Smooth muscle cell (in vitro differentiated cells): ENCODE results near the gene SLFN12L. TPM values are rescaled to one million over a fixed set of nuclear protein-coding genes. Genes with fewer than 3 reads are reported as not detected.
A peak's percentile ranks its signal among the peaks of the same experiment; 100 is the strongest.

Experiments
- DNase-seq: peaks from one replicate; lab custom pipeline; 2025; ENCODE audit not compliant: unreplicated experiment; lab: John Stamatoyannopoulos, UW
- H2AFZ ChIP-seq: fragments of 200-600 bp; sonication (generic); 2 replicates; pipeline ENCODE4 v1.6.0; 2016; ENCODE audit warnings: antibody characterized with exemption, low read depth, mild to moderate bottlenecking
- H3F3A ChIP-seq: fragments of 200-600 bp; sonication (generic); 2 replicates; pipeline ENCODE4 v1.6.0; 2017; ENCODE audit warnings: antibody characterized with exemption, low read depth
- H3K27ac ChIP-seq: fragments of 200-600 bp; sonication (generic); 2 replicates; pipeline ENCODE4 v1.5.1; 2016; ENCODE audit warnings: low read depth, mild to moderate bottlenecking
- H3K27me3 ChIP-seq: fragments of 200-600 bp; sonication (generic); 2 replicates; pipeline ENCODE4 v1.6.1; 2016; ENCODE audit warnings: low read depth, mild to moderate bottlenecking
- H3K36me3 ChIP-seq: fragments of 200-600 bp; sonication (generic); 2 replicates; pipeline ENCODE4 v1.5.1; 2016; ENCODE audit warnings: low read depth
- H3K4me1 ChIP-seq: fragments of 200-600 bp; sonication (generic); 2 replicates; pipeline ENCODE4 v1.5.1; 2016; ENCODE audit warnings: low read depth
- H3K4me2 ChIP-seq: fragments of 200-600 bp; sonication (generic); 2 replicates; pipeline ENCODE4 v1.6.0; 2016; ENCODE audit warnings: mild to moderate bottlenecking
- H3K4me3 ChIP-seq: fragments of 200-600 bp; sonication (generic); 2 replicates; pipeline ENCODE4 v1.5.1; 2016; ENCODE audit warnings: mild to moderate bottlenecking
- H3K79me2 ChIP-seq: fragments of 200-600 bp; sonication (generic); 2 replicates; pipeline ENCODE4 v1.6.0; 2016; ENCODE audit warnings: low read depth, mild to moderate bottlenecking
- H3K9ac ChIP-seq: fragments of 200-600 bp; sonication (generic); 2 replicates; pipeline ENCODE4 v1.6.0; 2016; ENCODE audit warnings: low read depth
- H3K9me3 ChIP-seq: fragments of 200-600 bp; sonication (generic); replicated peaks from 2 replicates; pipeline ENCODE4 v1.5.1; 2016; ENCODE audit warnings: low read depth
- H4K20me1 ChIP-seq: fragments of 200-600 bp; sonication (generic); 2 replicates; pipeline ENCODE4 v1.6.0; 2016; ENCODE audit warnings: low read depth
- CTCF ChIP-seq: fragments of 200-600 bp; sonication (generic); IDR thresholded peaks from 2 replicates; pipeline ENCODE4 v1.5.1; 2017; ENCODE audit warnings: borderline replicate concordance, mild to moderate bottlenecking, antibody characterized with exemption; ENCODE audit not compliant: insufficient read depth, poor library complexity, severe bottlenecking
- WGBS: methylation state at CpG from one replicate; pipeline ENCODE4 v1.1.7; 2016; ENCODE audit warnings: low lambda C conversion rate; 5-methylcytosine and 5-hydroxymethylcytosine counted together
- polyA plus RNA-seq: library from polyadenylated mRNA; unstranded; fragments of >200 nt; fragmentation: Nextera tagmentation; extraction: Ambion mirVana; gene quantifications from 2 replicates; pipeline ENCODE4 v1.2.1, GENCODE V29; 2016
- total RNA-seq: library from RNA; depleted of rRNA; stranded (reverse); fragments of >200 nt; gene quantifications from 2 replicates; pipeline ENCODE4 v1.2.3, GENCODE V29; 2014

SLFN12L gene
- total and polyA plus RNA-seq, 2 experiments from 2014 or later = not detected

GRCh38 chr17:35488991-35489390 is 48.5 kb downstream of the SLFN12L start:
- Histone ChIP-seq H3K4me3 (no peak overlapping the region), H3K79me2 (no peaks in the 10 kb centered on the region), H3K36me3 (no peaks in the 10 kb centered on the region), H3F3A (no peaks in the 10 kb centered on the region), H3K9ac (no peak overlapping the region), H3K4me1 (no peaks in the 10 kb centered on the region), H3K27ac (no peak overlapping the region), H2AFZ (no peak overlapping the region), H3K4me2 (no peak overlapping the region), H3K9me3 (no peaks in the 10 kb centered on the region), H3K27me3 (peaks cover 85% of the 10 kb centered on the region), H4K20me1 (no peaks in the 10 kb centered on the region)
- no peak for TF ChIP-seq CTCF
- WGBS = 59% methylated on average over 15 of the region's 15 CpGs
- no peak for DNase-seq

GRCh38 chr17:35486920-35487732 is 50.4 kb downstream of the SLFN12L start:
- Histone ChIP-seq H3F3A (no peaks in the 10 kb centered on the region), H3K9me3 (no peaks in the 10 kb centered on the region), H3K36me3 (no peaks in the 10 kb centered on the region), H2AFZ (peak overlapping the region; percentile 33), H3K79me2 (no peaks in the 10 kb centered on the region), H3K4me3 (peak overlapping the region; percentile 50), H4K20me1 (no peaks in the 10 kb centered on the region), H3K27me3 (peaks cover 78% of the 10 kb centered on the region), H3K4me2 (peak overlapping the region; percentile 80), H3K27ac (peak overlapping the region; percentile 62), H3K9ac (peak overlapping the region; percentile 17), H3K4me1 (no peaks in the 10 kb centered on the region)
- WGBS = 42% methylated on average over 41 of the region's 42 CpGs
- no peak for DNase-seq
- TF ChIP-seq CTCF = no peak

DNA sequence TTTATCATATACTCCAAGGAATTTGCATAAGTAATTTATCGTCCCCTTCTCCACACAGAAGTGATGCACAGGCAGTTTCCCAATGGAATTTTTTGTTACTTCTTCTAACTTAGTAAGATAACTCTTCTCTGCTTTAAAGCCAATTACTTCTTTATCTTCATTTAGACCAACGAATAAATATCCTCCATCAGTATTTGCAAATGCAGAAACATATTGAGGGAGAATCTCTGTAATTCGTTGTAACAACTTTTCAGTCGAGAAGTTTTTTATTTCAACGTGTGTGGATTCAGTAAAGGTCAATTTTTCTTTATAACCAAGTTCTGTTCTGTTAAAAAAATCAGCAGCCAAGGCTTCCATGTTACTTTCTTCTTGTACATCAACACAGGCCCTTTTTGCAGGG is 58.2 kb downstream of the SLFN12L start:
- Histone ChIP-seq H3F3A (no peaks in the 10 kb centered on the region), H3K4me2 (no peak overlapping the region), H3K9ac (no peak overlapping the region), H4K20me1 (no peaks in the 10 kb centered on the region), H3K36me3 (no peaks in the 10 kb centered on the region), H3K79me2 (no peaks in the 10 kb centered on the region), H3K9me3 (no peaks in the 10 kb centered on the region), H2AFZ (no peak overlapping the region), H3K4me1 (no peaks in the 10 kb centered on the region), H3K27me3 (peaks cover 73% of the 10 kb centered on the region), H3K4me3 (no peak overlapping the region), H3K27ac (no peak overlapping the region)
- no peak for TF ChIP-seq CTCF
- WGBS = 72% methylated on average over 5 of the region's 5 CpGs
- no peak for DNase-seq

GRCh38 chr17:35477248-35477647 is 60.2 kb downstream of the SLFN12L start:
- H3K27me3 ChIP-seq = peaks cover 58% of the 10 kb centered on the region
- no peaks in the 10 kb centered on the region for H4K20me1 ChIP-seq
- no peaks in the 10 kb centered on the region for H3F3A ChIP-seq
- H3K27ac ChIP-seq = no peak overlapping the region
- H3K4me3 ChIP-seq = no peak overlapping the region
- H3K4me2 ChIP-seq = no peak overlapping the region
- no peak for DNase-seq
- no peak for TF ChIP-seq CTCF
- no peaks in the 10 kb centered on the region for H3K79me2 ChIP-seq
- 79% methylated on average over 5 of the region's 5 CpGs for WGBS
- no peak overlapping the region for H3K9ac ChIP-seq
- no peak overlapping the region for H2AFZ ChIP-seq
- H3K36me3 ChIP-seq = no peaks in the 10 kb centered on the region
- H3K4me1 ChIP-seq = no peaks in the 10 kb centered on the region
- no peaks in the 10 kb centered on the region for H3K9me3 ChIP-seq
